SK-N-SH treated with all-trans-retinoic acid at 6 μM for 48 hours (cell line): ENCODE results near the gene SEMA5B.

Experiments
- ATAC-seq: fragments of 200-7000 bp; cut with Tn5 transposase; 3 replicates; pipeline ENCODE4 v1.9.1; 2020; ENCODE audit warnings: mild to moderate bottlenecking, moderate library complexity
- BACH2 ChIP-seq: fragments of 250-450 bp; sonication (Bioruptor Pico); IDR thresholded peaks from 2 replicates; pipeline ENCODE4 v1.9.0; 2021; ENCODE audit warnings: mild to moderate bottlenecking, borderline replicate concordance
- CSDC2 ChIP-seq: fragments of 250-450 bp; sonication (Bioruptor Pico); IDR thresholded peaks from 2 replicates; pipeline ENCODE4 v1.5.0; 2020; ENCODE audit warnings: mild to moderate bottlenecking, moderate library complexity
- GLIS3 ChIP-seq: fragments of 250-450 bp; sonication (Bioruptor Pico); IDR thresholded peaks from 2 replicates; pipeline ENCODE4 v1.5.0; 2020; ENCODE audit warnings: mild to moderate bottlenecking, moderate library complexity
- OSR1 ChIP-seq: fragments of 250-450 bp; sonication (Bioruptor Pico); IDR thresholded peaks from 2 replicates; pipeline ENCODE4 v1.8.0; 2022; ENCODE audit warnings: moderate library complexity, mild to moderate bottlenecking, inconsistent platforms
- PPARA ChIP-seq: fragments of 250-450 bp; sonication (Bioruptor Pico); IDR thresholded peaks from 2 replicates; pipeline ENCODE4 v1.5.0; 2020; ENCODE audit warnings: mild to moderate bottlenecking, borderline replicate concordance
- RARB ChIP-seq: fragments of 250-450 bp; sonication (Bioruptor Pico); IDR thresholded peaks from 2 replicates; pipeline ENCODE4 v1.8.0; 2021; ENCODE audit warnings: mild to moderate bottlenecking, moderate library complexity
- SNAI2 ChIP-seq: fragments of 250-450 bp; sonication (Bioruptor Pico); IDR thresholded peaks from 2 replicates; pipeline ENCODE4 v1.5.0; 2020; ENCODE audit warnings: mild to moderate bottlenecking, moderate library complexity
- TCF4 ChIP-seq: fragments of 250-450 bp; sonication (Bioruptor Pico); IDR thresholded peaks from 2 replicates; pipeline ENCODE4 v1.8.0; 2021; ENCODE audit warnings: mild to moderate bottlenecking, moderate library complexity, borderline replicate concordance
- ZC3H10 ChIP-seq: fragments of 250-450 bp; sonication (Bioruptor Pico); IDR thresholded peaks from 2 replicates; pipeline ENCODE4 v1.5.1; 2021; ENCODE audit warnings: mild to moderate bottlenecking, moderate library complexity
- ZFP3 ChIP-seq: fragments of 250-450 bp; sonication (Bioruptor Pico); IDR thresholded peaks from 2 replicates; pipeline ENCODE4 v1.5.0; 2020; ENCODE audit warnings: mild to moderate bottlenecking, moderate library complexity
- ZFP30 ChIP-seq: fragments of 450-650 bp; formaldehyde crosslinking; IDR thresholded peaks from 2 replicates; pipeline ENCODE4 v1.5.0; 2022; ENCODE audit warnings: mild to moderate bottlenecking, moderate library complexity
- ZNF565 ChIP-seq: fragments of 450-650 bp; formaldehyde crosslinking; conservative IDR thresholded peaks from 2 replicates; pipeline ENCODE4 v1.5.0; 2020; ENCODE audit warnings: low read depth, mild to moderate bottlenecking, moderate library complexity
- ZNF70 ChIP-seq: fragments of 450-650 bp; formaldehyde crosslinking; IDR thresholded peaks from 2 replicates; pipeline ENCODE4 v1.5.0; 2020; ENCODE audit warnings: mild to moderate bottlenecking, moderate library complexity
- TF ChIP-seq, protein P1 (sequence below): fragments of 250-450 bp; sonication (Bioruptor Pico); IDR thresholded peaks from 2 replicates; pipeline ENCODE4 v1.5.0; 2020; ENCODE audit warnings: mild to moderate bottlenecking, moderate library complexity
- TF ChIP-seq, protein P2 (sequence below): fragments of 250-450 bp; sonication (Bioruptor Pico); IDR thresholded peaks from 2 replicates; pipeline ENCODE4 v1.5.1; 2021; ENCODE audit warnings: mild to moderate bottlenecking, moderate library complexity
- TF ChIP-seq, protein P3 (sequence below): fragments of 250-450 bp; sonication (Bioruptor Pico); IDR thresholded peaks from 2 replicates; pipeline ENCODE4 v1.8.0; 2020; ENCODE audit warnings: mild to moderate bottlenecking, moderate library complexity, borderline replicate concordance
- TF ChIP-seq, protein P4 (sequence below): fragments of 250-450 bp; sonication (Bioruptor Pico); IDR thresholded peaks from 2 replicates; pipeline ENCODE4 v1.8.0; 2021; ENCODE audit warnings: low read depth, mild to moderate bottlenecking, moderate library complexity, borderline replicate concordance

Gene SEMA5B

DNA sequence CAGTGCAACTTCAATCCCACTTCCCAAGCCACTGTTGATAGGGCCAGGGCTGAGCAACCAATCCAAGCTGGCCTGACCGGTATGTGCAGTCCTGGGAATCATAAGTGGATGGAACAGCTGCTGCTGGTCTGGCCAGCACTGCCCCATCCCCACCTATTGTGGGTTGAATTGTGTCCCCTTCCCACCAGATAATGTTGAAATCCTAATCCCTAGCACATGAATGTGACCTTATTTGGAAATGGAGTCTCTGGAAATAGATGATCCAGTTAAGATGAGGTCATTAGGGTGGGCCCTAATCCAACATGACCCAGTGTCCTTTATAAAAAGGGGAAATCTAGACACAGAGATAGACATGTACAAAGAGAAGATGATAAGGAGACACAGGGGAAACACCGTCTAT is 25.5 kb upstream of the SEMA5B start:
- no peak for TF ChIP-seq RARB (CRISPR knock-in tag)
- TF ChIP-seq, all 23 proteins: peak for 0
- no peak for ATAC-seq

DNA sequence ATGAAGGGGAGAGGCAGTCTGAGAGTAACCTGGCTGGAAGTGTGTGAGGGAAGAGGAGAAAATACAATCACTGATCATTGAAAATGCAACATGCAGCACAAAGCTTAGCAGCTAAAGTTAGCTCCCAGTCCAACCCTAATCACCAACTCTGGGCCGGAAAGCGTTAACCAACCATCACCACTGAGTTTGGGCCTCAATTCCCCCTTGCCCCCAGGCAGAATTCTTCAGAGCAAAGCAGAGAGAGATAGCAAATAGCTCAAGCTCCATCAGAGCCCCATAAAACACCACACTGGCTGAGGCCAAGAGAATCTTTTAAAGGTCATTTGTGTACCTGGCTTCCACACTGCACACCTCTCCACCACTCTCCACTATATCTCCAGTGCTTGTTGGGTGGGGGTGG is 23.1 kb upstream of the SEMA5B start:
- no peak for TF ChIP-seq SNAI2 (CRISPR knock-in tag)
- no peak for TF ChIP-seq CSDC2 (CRISPR knock-in tag)
- no peak for TF ChIP-seq PPARA (CRISPR knock-in tag)
- TF ChIP-seq, protein P1, sequence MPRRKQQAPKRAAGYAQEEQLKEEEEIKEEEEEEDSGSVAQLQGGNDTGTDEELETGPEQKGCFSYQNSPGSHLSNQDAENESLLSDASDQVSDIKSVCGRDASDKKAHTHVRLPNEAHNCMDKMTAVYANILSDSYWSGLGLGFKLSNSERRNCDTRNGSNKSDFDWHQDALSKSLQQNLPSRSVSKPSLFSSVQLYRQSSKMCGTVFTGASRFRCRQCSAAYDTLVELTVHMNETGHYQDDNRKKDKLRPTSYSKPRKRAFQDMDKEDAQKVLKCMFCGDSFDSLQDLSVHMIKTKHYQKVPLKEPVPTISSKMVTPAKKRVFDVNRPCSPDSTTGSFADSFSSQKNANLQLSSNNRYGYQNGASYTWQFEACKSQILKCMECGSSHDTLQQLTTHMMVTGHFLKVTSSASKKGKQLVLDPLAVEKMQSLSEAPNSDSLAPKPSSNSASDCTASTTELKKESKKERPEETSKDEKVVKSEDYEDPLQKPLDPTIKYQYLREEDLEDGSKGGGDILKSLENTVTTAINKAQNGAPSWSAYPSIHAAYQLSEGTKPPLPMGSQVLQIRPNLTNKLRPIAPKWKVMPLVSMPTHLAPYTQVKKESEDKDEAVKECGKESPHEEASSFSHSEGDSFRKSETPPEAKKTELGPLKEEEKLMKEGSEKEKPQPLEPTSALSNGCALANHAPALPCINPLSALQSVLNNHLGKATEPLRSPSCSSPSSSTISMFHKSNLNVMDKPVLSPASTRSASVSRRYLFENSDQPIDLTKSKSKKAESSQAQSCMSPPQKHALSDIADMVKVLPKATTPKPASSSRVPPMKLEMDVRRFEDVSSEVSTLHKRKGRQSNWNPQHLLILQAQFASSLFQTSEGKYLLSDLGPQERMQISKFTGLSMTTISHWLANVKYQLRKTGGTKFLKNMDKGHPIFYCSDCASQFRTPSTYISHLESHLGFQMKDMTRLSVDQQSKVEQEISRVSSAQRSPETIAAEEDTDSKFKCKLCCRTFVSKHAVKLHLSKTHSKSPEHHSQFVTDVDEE (CRISPR knock-in tag), result no peak
- TF ChIP-seq GLIS3 (CRISPR knock-in tag), result no peak
- TF ChIP-seq ZNF70, result no peak
- no peak for TF ChIP-seq OSR1 (CRISPR knock-in tag)
- TF ChIP-seq ZNF565 (CRISPR knock-in tag), result no peak
- TF ChIP-seq BACH2, result no peak
- no peak for TF ChIP-seq ZC3H10 (CRISPR knock-in tag)
- TF ChIP-seq, protein P2, sequence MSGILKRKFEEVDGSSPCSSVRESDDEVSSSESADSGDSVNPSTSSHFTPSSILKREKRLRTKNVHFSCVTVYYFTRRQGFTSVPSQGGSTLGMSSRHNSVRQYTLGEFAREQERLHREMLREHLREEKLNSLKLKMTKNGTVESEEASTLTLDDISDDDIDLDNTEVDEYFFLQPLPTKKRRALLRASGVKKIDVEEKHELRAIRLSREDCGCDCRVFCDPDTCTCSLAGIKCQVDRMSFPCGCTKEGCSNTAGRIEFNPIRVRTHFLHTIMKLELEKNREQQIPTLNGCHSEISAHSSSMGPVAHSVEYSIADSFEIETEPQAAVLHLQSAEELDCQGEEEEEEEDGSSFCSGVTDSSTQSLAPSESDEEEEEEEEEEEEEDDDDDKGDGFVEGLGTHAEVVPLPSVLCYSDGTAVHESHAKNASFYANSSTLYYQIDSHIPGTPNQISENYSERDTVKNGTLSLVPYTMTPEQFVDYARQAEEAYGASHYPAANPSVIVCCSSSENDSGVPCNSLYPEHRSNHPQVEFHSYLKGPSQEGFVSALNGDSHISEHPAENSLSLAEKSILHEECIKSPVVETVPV (CRISPR knock-in tag), result no peak
- no peak for TF ChIP-seq ZFP30 (CRISPR knock-in tag)
- TF ChIP-seq, protein P3, sequence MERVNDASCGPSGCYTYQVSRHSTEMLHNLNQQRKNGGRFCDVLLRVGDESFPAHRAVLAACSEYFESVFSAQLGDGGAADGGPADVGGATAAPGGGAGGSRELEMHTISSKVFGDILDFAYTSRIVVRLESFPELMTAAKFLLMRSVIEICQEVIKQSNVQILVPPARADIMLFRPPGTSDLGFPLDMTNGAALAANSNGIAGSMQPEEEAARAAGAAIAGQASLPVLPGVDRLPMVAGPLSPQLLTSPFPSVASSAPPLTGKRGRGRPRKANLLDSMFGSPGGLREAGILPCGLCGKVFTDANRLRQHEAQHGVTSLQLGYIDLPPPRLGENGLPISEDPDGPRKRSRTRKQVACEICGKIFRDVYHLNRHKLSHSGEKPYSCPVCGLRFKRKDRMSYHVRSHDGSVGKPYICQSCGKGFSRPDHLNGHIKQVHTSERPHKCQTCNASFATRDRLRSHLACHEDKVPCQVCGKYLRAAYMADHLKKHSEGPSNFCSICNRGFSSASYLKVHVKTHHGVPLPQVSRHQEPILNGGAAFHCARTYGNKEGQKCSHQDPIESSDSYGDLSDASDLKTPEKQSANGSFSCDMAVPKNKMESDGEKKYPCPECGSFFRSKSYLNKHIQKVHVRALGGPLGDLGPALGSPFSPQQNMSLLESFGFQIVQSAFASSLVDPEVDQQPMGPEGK (CRISPR knock-in tag), result no peak
- TF ChIP-seq, protein P4, sequence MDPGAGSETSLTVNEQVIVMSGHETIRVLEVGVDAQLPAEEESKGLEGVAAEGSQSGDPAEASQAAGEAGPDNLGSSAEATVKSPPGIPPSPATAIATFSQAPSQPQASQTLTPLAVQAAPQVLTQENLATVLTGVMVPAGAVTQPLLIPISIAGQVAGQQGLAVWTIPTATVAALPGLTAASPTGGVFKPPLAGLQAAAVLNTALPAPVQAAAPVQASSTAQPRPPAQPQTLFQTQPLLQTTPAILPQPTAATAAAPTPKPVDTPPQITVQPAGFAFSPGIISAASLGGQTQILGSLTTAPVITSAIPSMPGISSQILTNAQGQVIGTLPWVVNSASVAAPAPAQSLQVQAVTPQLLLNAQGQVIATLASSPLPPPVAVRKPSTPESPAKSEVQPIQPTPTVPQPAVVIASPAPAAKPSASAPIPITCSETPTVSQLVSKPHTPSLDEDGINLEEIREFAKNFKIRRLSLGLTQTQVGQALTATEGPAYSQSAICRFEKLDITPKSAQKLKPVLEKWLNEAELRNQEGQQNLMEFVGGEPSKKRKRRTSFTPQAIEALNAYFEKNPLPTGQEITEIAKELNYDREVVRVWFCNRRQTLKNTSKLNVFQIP (CRISPR knock-in tag), result no peak
- TF ChIP-seq TCF4, result no peak
- no peak for ATAC-seq

DNA sequence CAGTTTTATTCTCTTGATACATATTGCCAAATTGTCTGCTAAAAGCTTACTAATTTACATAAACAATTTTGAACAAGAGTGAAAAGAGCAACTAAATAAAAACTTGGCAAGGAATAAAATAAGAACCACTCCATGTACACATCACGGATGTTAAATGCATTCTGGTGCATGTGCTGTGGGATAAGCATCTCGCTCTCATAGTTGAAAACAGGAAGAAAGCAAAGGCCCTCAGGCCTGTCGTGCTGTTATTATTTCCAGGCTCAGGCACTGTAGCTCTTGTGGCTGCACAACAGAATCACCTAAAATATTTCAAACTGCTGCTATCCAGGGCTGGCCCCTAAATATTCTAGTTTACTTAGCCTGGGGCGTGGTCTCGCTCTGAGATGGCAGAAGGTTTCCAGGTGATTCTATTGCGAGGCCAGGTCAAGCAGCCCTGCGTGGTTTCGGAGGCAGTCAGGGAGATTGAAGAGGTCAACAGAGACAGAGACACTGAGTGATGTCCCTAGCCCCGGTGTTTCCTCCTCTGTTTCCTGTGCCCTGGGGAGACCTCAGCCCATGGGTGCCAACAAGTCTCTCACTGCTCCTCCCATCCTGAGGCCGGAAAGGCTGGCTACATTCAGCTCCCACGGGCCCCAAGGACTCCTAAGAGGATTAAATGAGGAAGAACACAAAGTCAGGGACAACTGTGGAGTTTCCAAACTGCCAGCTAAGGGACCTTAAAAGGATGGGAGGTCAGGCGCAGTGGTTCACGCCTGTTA is 21.1 kb upstream of the SEMA5B start:
- TF ChIP-seq, protein P4 (CRISPR knock-in tag), result no peak
- no peak for ATAC-seq

DNA sequence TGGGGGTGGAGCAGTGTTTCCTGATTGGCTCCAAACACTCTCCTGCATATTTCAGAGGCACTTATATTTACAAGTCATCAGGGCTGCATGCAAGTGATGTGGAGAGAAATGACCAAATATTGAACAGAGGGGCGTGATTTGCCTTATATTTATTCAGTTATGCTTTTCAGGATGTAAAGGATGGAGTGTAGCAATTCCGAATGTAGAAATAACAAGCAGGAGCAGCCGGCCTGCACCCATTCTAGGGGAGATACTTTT is 19.4 kb upstream of the SEMA5B start:
- TF ChIP-seq OSR1 (CRISPR knock-in tag) (no peak), CSDC2 (CRISPR knock-in tag) (no peak), RARB (CRISPR knock-in tag) (no peak), ZFP3 (CRISPR knock-in tag) (no peak)
- TF ChIP-seq, protein P1 (CRISPR knock-in tag), result no peak
- TF ChIP-seq, protein P2 (CRISPR knock-in tag), result no peak
- ATAC-seq, result no peak
